GM23248 (cell line): ENCODE results near the gene OR2A12. TPM values are rescaled to one million over a fixed set of nuclear protein-coding genes. Genes with fewer than 3 reads are reported as not detected.
A peak's percentile ranks its signal among the peaks of the same experiment; 100 is the strongest.
"Not testable (repeated sequence)": the region's sequence is repeated elsewhere in the genome, so short reads cannot be mapped to it uniquely, and the experiment has no call there.

Experiments
- DNase-seq: peaks from one replicate; pipeline ENCODE4 v3.0.0-alpha.2; 2015
- H2AFZ ChIP-seq: fragments of 200-600 bp; sonication (generic); 2 replicates; pipeline ENCODE4 v1.6.1; 2016; ENCODE audit warnings: antibody characterized with exemption
- H3F3A ChIP-seq: fragments of 200-600 bp; sonication (generic); 2 replicates; pipeline ENCODE4 v1.6.1; 2016; ENCODE audit warnings: mild to moderate bottlenecking, antibody characterized with exemption, mixed run types; ENCODE audit not compliant: insufficient read depth
- H3K27ac ChIP-seq: fragments of 200-600 bp; sonication (generic); 2 replicates; pipeline ENCODE4 v1.5.1; 2016; ENCODE audit warnings: mild to moderate bottlenecking
- H3K27me3 ChIP-seq: fragments of 200-600 bp; sonication (generic); replicated peaks from 2 replicates; pipeline ENCODE4 v1.6.1; 2016; ENCODE audit warnings: mild to moderate bottlenecking; ENCODE audit not compliant: insufficient read depth
- H3K36me3 ChIP-seq: fragments of 200-600 bp; sonication (generic); 2 replicates; pipeline ENCODE4 v1.6.1; 2016; ENCODE audit warnings: low read depth, mild to moderate bottlenecking
- H3K4me1 ChIP-seq: fragments of 200-600 bp; sonication (generic); 2 replicates; pipeline ENCODE4 v1.6.1; 2016; ENCODE audit warnings: mild to moderate bottlenecking; ENCODE audit not compliant: insufficient read depth
- H3K4me2 ChIP-seq: fragments of 200-600 bp; sonication (generic); one replicate; pipeline ENCODE4 v1.6.1; 2016; ENCODE audit warnings: mild to moderate bottlenecking; ENCODE audit not compliant: unreplicated experiment
- H3K4me3 ChIP-seq: fragments of 200-600 bp; sonication (generic); 2 replicates; pipeline ENCODE4 v1.5.1; 2016; ENCODE audit warnings: mild to moderate bottlenecking
- H3K79me2 ChIP-seq: fragments of 200-600 bp; sonication (generic); 2 replicates; pipeline ENCODE4 v1.6.1; 2016; ENCODE audit warnings: mild to moderate bottlenecking; ENCODE audit not compliant: insufficient read depth
- H3K9ac ChIP-seq: fragments of 200-600 bp; sonication (generic); 2 replicates; pipeline ENCODE4 v1.6.1; 2016; ENCODE audit warnings: mild to moderate bottlenecking
- H3K9me2 ChIP-seq: fragments of 200-600 bp; sonication (generic); 2 replicates; pipeline ENCODE4 v1.6.1; 2016; ENCODE audit warnings: mixed run types, mild to moderate bottlenecking, moderate library complexity; ENCODE audit not compliant: insufficient read depth
- H3K9me3 ChIP-seq: fragments of 200-600 bp; sonication (generic); one replicate; pipeline ENCODE4 v1.6.1; 2017; ENCODE audit warnings: low read depth
- H4K20me1 ChIP-seq: fragments of 200-600 bp; sonication (generic); 2 replicates; pipeline ENCODE4 v1.6.0; 2016; ENCODE audit not compliant: insufficient read depth
- EZH2 ChIP-seq: fragments of 200-600 bp; sonication (generic); IDR thresholded peaks from 2 replicates; pipeline ENCODE4 v1.6.1; 2018; ENCODE audit warnings: antibody characterized with exemption, mild to moderate bottlenecking; ENCODE audit not compliant: insufficient read depth, poor library complexity, severe bottlenecking
- EZH2phosphoT487 ChIP-seq: fragments of 200-600 bp; sonication (generic); IDR thresholded peaks from 2 replicates; pipeline ENCODE4 v1.6.1; 2018; ENCODE audit warnings: antibody characterized with exemption, moderate library complexity, mild to moderate bottlenecking, low read depth; ENCODE audit not compliant: insufficient read depth
- WGBS, 2 experiments: methylation state at CpG; one replicate each; pipeline ENCODE4 v1.1.6; 2015 to 2017; ENCODE audit warnings: low lambda C conversion rate in 2 of 2, low coverage in 1 of 2; ENCODE audit errors: missing lambda C conversion rate in 2 of 2; 5-methylcytosine and 5-hydroxymethylcytosine counted together
- in situ Hi-C: fragments of 300-500 bp; cut with MboI; formaldehyde crosslinking; loops from 2 replicates; pipeline ENCODE4 v1.15.0; 2020
- polyA plus RNA-seq: library from polyadenylated mRNA; unstranded; fragments of >200 nt; fragmentation: Nextera tagmentation; extraction: Ambion mirVana; gene quantifications from 2 replicates; pipeline ENCODE4 v1.2.1, GENCODE V29; 2016
- total RNA-seq: library from RNA; depleted of rRNA; stranded (reverse); fragments of >200 nt; shearing (Covaris generic); gene quantifications from 2 replicates; pipeline ENCODE4 v1.2.3, GENCODE V29; 2014

The OR2A12 gene
- total and polyA plus RNA-seq, 2 experiments from 2014 or later, result not detected

- 0 to 4% methylated on average over 1 of the region's 1 CpG for WGBS, 2 experiments
- H3K27me3 ChIP-seq, result no peaks in the 10 kb centered on the region
- H3K9me3 ChIP-seq, result no peaks in the 10 kb centered on the region
- TF ChIP-seq EZH2 (no peak), EZH2phosphoT487 (no peak)
- no peak within 1 kb of the TSS for H3K4me3 ChIP-seq
- H3F3A ChIP-seq, result no peaks in the 10 kb centered on the region
- no peaks in the 10 kb centered on the region for H3K36me3 ChIP-seq
- H3K9me2 ChIP-seq, result no peaks in the 10 kb centered on the region
- H3K4me2 ChIP-seq, result no peak within 1 kb of the TSS
- H3K79me2 ChIP-seq, result no peaks in the 10 kb centered on the region
- H3K9ac ChIP-seq, result no peak within 1 kb of the TSS
- H2AFZ ChIP-seq, result no peak within 1 kb of the TSS
- no peaks in the 10 kb centered on the region for H4K20me1 ChIP-seq
- no peaks in the 10 kb centered on the region for H3K4me1 ChIP-seq
- DNase-seq, result no peak
- in situ Hi-C loops, result no loop called here
- no peak within 1 kb of the TSS for H3K27ac ChIP-seq
These were observed 37.4 kb upstream of the OR2A12 start, which contains the start of gene OR2A5 for GRCh38 chr7:144048648-144049047. OR2A5 (plus strand) TSS chr7:144048948; CDS start chr7:144050402, 1,454 bp downstream.

GRCh38 chr7:144049491-144049890 lies 36.6 kb upstream of the OR2A12 start:
- H3F3A ChIP-seq, result no peaks in the 10 kb centered on the region
- DNase-seq, result no peak
- no peaks in the 10 kb centered on the region for H3K4me1 ChIP-seq
- TF ChIP-seq EZH2 (no peak), EZH2phosphoT487 (no peak)
- in situ Hi-C loops, result no loop called here
- no peaks in the 10 kb centered on the region for H4K20me1 ChIP-seq
- WGBS, 2 experiments, result 51 to 62% methylated on average over 2 of the region's 2 CpGs
- no peaks in the 10 kb centered on the region for H3K36me3 ChIP-seq
- no peak overlapping the region for H3K4me3 ChIP-seq
- H2AFZ ChIP-seq, result no peak overlapping the region
- no peaks in the 10 kb centered on the region for H3K79me2 ChIP-seq
- H3K27me3 ChIP-seq, result peaks cover under 1% of the 10 kb centered on the region; the same call in 1 of the 2 replicates
- H3K27ac ChIP-seq, result no peak overlapping the region
- H3K9me3 ChIP-seq, result no peaks in the 10 kb centered on the region
- H3K9ac ChIP-seq, result no peak overlapping the region
- no peaks in the 10 kb centered on the region for H3K9me2 ChIP-seq
- no peak overlapping the region for H3K4me2 ChIP-seq

GRCh38 chr7:144050093-144050492 lies 36.0 kb upstream of the OR2A12 start:
- Histone ChIP-seq H4K20me1 (no peaks in the 10 kb centered on the region), H3K9me3 (no peaks in the 10 kb centered on the region), H2AFZ (no peak overlapping the region), H3K79me2 (no peaks in the 10 kb centered on the region), H3K36me3 (no peaks in the 10 kb centered on the region), H3K27ac (no peak overlapping the region), H3K4me3 (no peak overlapping the region), H3K4me2 (no peak overlapping the region), H3K4me1 (no peaks in the 10 kb centered on the region), H3K9me2 (no peaks in the 10 kb centered on the region), H3K27me3 (peaks cover 7% of the 10 kb centered on the region), H3F3A (no peaks in the 10 kb centered on the region), H3K9ac (no peak overlapping the region)
- WGBS, 2 experiments, result 32 to 40% methylated on average over 3 of the region's 3 CpGs
- in situ Hi-C loops, result no loop called here
- peak; percentile 13 for DNase-seq
- no peak for TF ChIP-seq EZH2
- TF ChIP-seq EZH2phosphoT487, result no peak

- H3K36me3 ChIP-seq, H3F3A ChIP-seq, H4K20me1 ChIP-seq, DNase-seq, H3K27me3 ChIP-seq, H2AFZ ChIP-seq, H3K9me3 ChIP-seq, in situ Hi-C loops, H3K4me1 ChIP-seq, H3K9ac ChIP-seq, H3K79me2 ChIP-seq, H3K4me3 ChIP-seq, H3K9me2 ChIP-seq, H3K4me2 ChIP-seq, H3K27ac ChIP-seq: not testable (repeated sequence)
- WGBS, 2 experiments, result 49 to 58% methylated on average over 8 of the region's 8 CpGs
These were observed 35.2 kb upstream of the OR2A12 start for GRCh38 chr7:144050884-144051283.

GRCh38 chr7:144057954-144058353 lies 28.1 kb upstream of the OR2A12 start:
- TF ChIP-seq EZH2phosphoT487, result no peak
- TF ChIP-seq EZH2, result no peak
- H3K79me2 ChIP-seq, result no peaks in the 10 kb centered on the region
- no peaks in the 10 kb centered on the region for H4K20me1 ChIP-seq
- no peaks in the 10 kb centered on the region for H3F3A ChIP-seq
- H3K9me2 ChIP-seq, result no peaks in the 10 kb centered on the region
- H3K9me3 ChIP-seq, result no peaks in the 10 kb centered on the region
- H3K27ac ChIP-seq, result no peak overlapping the region
- in situ Hi-C loops, result no loop called here
- no peak overlapping the region for H3K4me2 ChIP-seq
- H3K36me3 ChIP-seq, result no peaks in the 10 kb centered on the region
- H3K4me3 ChIP-seq, result no peak overlapping the region
- peak; percentile 29 for DNase-seq
- no peaks in the 10 kb centered on the region for H3K4me1 ChIP-seq
- WGBS, 2 experiments, result 55% methylated on average over 3 of the region's 3 CpGs
- no peak overlapping the region for H3K9ac ChIP-seq
- no peak overlapping the region for H2AFZ ChIP-seq
- H3K27me3 ChIP-seq, result peaks cover 11% of the 10 kb centered on the region
